ENCODE data around the gene LNPEP.

Gene LNPEP

DNA sequence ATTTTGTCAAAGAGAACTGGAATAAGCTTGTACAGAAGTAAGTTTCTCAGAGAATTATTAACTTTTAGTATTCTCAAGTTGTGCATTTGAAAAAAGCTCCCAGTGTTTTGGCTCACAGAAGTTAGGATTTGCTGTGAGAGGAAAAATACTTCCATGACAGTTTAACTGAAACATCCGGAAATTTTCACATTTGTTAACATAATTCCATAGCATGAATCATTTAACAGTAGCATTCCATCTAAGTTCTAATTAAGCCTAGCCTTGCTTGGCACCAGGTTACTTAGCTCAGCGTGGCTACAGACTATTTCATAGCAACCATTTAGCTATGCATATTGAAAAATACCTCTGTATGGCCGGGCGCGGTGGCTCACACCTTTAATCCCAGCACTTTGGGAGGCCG, 90.8 kb downstream of the LNPEP start:
- Histone ChIP-seq H3K9ac (ENCODE audit: low read depth, low read length) (no peak overlapping the region), H3K4me1 (ENCODE audit: insufficient read depth, low read length) (peaks cover 4% of the 10 kb centered on the region; the same call in 1 of the 2 replicates), H3K79me2 (ENCODE audit: insufficient read depth, low read length) (no peaks in the 10 kb centered on the region), H3K36me3 (ENCODE audit: insufficient read depth, low read length) (peaks cover 88% of the 10 kb centered on the region), H2AFZ (ENCODE audit: low read depth, low read length) (no peak overlapping the region), H3K4me2 (ENCODE audit: insufficient read depth, low read length) (no peak overlapping the region), H4K20me1 (ENCODE audit: insufficient read depth, low read length) (no peaks in the 10 kb centered on the region), H3K9me3 (ENCODE audit: insufficient read depth, low read length, severe bottlenecking) (no peaks in the 10 kb centered on the region), H3K27me3 (ENCODE audit: insufficient read depth, low read length, poor library complexity) (no peaks in the 10 kb centered on the region), H3K4me3 (ENCODE audit: low read depth in 1 of 2, low read length in 2 of 2) (no peak overlapping the region), H3K27ac (ENCODE audit: low read length) (no peak overlapping the region)
- TF ChIP-seq, protein P1, sequence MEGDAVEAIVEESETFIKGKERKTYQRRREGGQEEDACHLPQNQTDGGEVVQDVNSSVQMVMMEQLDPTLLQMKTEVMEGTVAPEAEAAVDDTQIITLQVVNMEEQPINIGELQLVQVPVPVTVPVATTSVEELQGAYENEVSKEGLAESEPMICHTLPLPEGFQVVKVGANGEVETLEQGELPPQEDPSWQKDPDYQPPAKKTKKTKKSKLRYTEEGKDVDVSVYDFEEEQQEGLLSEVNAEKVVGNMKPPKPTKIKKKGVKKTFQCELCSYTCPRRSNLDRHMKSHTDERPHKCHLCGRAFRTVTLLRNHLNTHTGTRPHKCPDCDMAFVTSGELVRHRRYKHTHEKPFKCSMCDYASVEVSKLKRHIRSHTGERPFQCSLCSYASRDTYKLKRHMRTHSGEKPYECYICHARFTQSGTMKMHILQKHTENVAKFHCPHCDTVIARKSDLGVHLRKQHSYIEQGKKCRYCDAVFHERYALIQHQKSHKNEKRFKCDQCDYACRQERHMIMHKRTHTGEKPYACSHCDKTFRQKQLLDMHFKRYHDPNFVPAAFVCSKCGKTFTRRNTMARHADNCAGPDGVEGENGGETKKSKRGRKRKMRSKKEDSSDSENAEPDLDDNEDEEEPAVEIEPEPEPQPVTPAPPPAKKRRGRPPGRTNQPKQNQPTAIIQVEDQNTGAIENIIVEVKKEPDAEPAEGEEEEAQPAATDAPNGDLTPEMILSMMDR (IDR thresholded peaks at IDR 0.05; ENCODE audit: borderline replicate concordance, extremely low read depth, low read length, poor library complexity, severe bottlenecking): no peak
- TF ChIP-seq EZH2 (IDR thresholded peaks at IDR 0.05; ENCODE audit: borderline replicate concordance, low read depth, low read length, severe bottlenecking): no peak
- ATAC-seq (ENCODE audit: insufficient read depth, low read depth) (no peak), DNase-seq (no peak)

- no peak overlapping the region for H3K4me3 ChIP-seq (ENCODE audit: low read depth in 1 of 2, low read length in 2 of 2)
- H3K4me1 ChIP-seq (ENCODE audit: insufficient read depth, low read length): no peaks in the 10 kb centered on the region
- H3K79me2 ChIP-seq (ENCODE audit: insufficient read depth, low read length): no peaks in the 10 kb centered on the region
- no peak overlapping the region for H2AFZ ChIP-seq (ENCODE audit: low read depth, low read length)
- DNase-seq (no peak), ATAC-seq (ENCODE audit: insufficient read depth, low read depth) (no peak)
- no peaks in the 10 kb centered on the region for H3K9me3 ChIP-seq (ENCODE audit: insufficient read depth, low read length, severe bottlenecking)
- H3K27ac ChIP-seq (ENCODE audit: low read length): no peak overlapping the region
- no peak overlapping the region for H3K9ac ChIP-seq (ENCODE audit: low read depth, low read length)
- H3K36me3 ChIP-seq (ENCODE audit: insufficient read depth, low read length): peaks cover 33% of the 10 kb centered on the region
- H3K27me3 ChIP-seq (ENCODE audit: insufficient read depth, low read length, poor library complexity): no peaks in the 10 kb centered on the region
- no peaks in the 10 kb centered on the region for H4K20me1 ChIP-seq (ENCODE audit: insufficient read depth, low read length)
- TF ChIP-seq, protein P1 (IDR thresholded peaks at IDR 0.05; ENCODE audit: borderline replicate concordance, extremely low read depth, low read length, poor library complexity, severe bottlenecking): no peak
- no peak for TF ChIP-seq EZH2 (IDR thresholded peaks at IDR 0.05; ENCODE audit: borderline replicate concordance, low read depth, low read length, severe bottlenecking)
- H3K4me2 ChIP-seq (ENCODE audit: insufficient read depth, low read length): no peak overlapping the region
Measured at GRCh38 chr5:97037819-97038218, 101.9 kb downstream of the LNPEP start.

DNA sequence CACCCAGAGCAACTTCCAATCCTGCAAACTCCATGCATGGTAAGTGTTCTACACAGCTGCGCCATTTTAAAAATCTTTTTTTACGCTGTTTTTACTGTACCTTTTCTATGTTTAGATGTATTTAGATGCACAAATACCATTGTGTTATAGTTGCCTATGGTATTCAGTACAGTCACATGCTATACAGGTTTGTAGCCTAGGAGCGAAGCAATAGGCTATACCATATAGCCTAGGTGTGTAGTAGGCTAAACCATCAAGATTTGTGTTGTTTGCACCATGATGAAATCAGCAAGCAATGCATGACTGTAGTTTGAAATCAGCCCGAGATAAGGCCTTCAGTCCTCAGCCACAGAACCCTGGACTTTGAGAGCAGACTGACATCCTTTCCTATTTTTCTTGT, 105.4 kb downstream of the LNPEP start:
- Histone ChIP-seq H3K4me1 (ENCODE audit: insufficient read depth, low read length) (peaks cover 2% of the 10 kb centered on the region; the same call in 1 of the 2 replicates), H3K36me3 (ENCODE audit: insufficient read depth, low read length) (peaks cover 14% of the 10 kb centered on the region), H3K9me3 (ENCODE audit: insufficient read depth, low read length, severe bottlenecking) (no peaks in the 10 kb centered on the region), H3K9ac (ENCODE audit: low read depth, low read length) (no peak overlapping the region), H3K4me2 (ENCODE audit: insufficient read depth, low read length) (no peak overlapping the region), H4K20me1 (ENCODE audit: insufficient read depth, low read length) (no peaks in the 10 kb centered on the region), H3K4me3 (ENCODE audit: low read depth in 1 of 2, low read length in 2 of 2) (no peak overlapping the region), H2AFZ (ENCODE audit: low read depth, low read length) (no peak overlapping the region), H3K27ac (ENCODE audit: low read length) (no peak overlapping the region), H3K27me3 (ENCODE audit: insufficient read depth, low read length, poor library complexity) (no peaks in the 10 kb centered on the region), H3K79me2 (ENCODE audit: insufficient read depth, low read length) (no peaks in the 10 kb centered on the region)
- ATAC-seq (ENCODE audit: insufficient read depth, low read depth) (no peak), DNase-seq (no peak)
- no peak for TF ChIP-seq EZH2 (IDR thresholded peaks at IDR 0.05; ENCODE audit: borderline replicate concordance, low read depth, low read length, severe bottlenecking)
- TF ChIP-seq, protein P1 (IDR thresholded peaks at IDR 0.05; ENCODE audit: borderline replicate concordance, extremely low read depth, low read length, poor library complexity, severe bottlenecking): no peak

DNA sequence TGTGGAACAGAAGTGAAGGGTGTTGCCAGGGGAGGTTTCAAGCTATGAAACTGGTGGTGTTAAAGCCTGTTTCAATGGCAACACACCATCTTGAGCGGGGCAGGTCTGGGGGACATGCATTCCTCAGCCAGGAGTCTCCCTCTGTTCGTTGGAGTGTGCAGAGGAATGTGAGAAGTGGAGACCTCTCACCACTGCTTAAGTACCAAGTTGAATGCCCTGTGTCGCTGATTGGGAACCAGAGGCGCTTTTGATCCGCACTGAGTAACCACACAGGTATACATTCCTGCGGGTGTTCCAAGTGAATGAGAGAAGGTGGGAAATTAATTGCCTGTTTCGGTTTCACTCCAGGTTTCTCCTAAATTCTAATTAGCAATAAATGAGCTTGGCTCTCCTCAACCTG, 107.1 kb downstream of the LNPEP start:
- Histone ChIP-seq H4K20me1 (ENCODE audit: insufficient read depth, low read length) (no peaks in the 10 kb centered on the region), H3K4me1 (ENCODE audit: insufficient read depth, low read length) (peaks cover 3% of the 10 kb centered on the region; the same call in 1 of the 2 replicates), H3K27ac (ENCODE audit: low read length) (no peak overlapping the region), H3K27me3 (ENCODE audit: insufficient read depth, low read length, poor library complexity) (no peaks in the 10 kb centered on the region), H3K36me3 (ENCODE audit: insufficient read depth, low read length) (0 out of 2 replicates have a peak, but pooled peaks cover under 1% of the 10 kb centered on the region), H2AFZ (ENCODE audit: low read depth, low read length) (no peak overlapping the region), H3K9ac (ENCODE audit: low read depth, low read length) (no peak overlapping the region), H3K4me3 (ENCODE audit: low read depth in 1 of 2, low read length in 2 of 2) (no peak overlapping the region), H3K79me2 (ENCODE audit: insufficient read depth, low read length) (no peaks in the 10 kb centered on the region), H3K4me2 (ENCODE audit: insufficient read depth, low read length) (no peak overlapping the region), H3K9me3 (ENCODE audit: insufficient read depth, low read length, severe bottlenecking) (no peaks in the 10 kb centered on the region)
- TF ChIP-seq, protein P1 (IDR thresholded peaks at IDR 0.05; ENCODE audit: borderline replicate concordance, extremely low read depth, low read length, poor library complexity, severe bottlenecking): no peak
- TF ChIP-seq EZH2 (IDR thresholded peaks at IDR 0.05; ENCODE audit: borderline replicate concordance, low read depth, low read length, severe bottlenecking): no peak
- ATAC-seq (ENCODE audit: insufficient read depth, low read depth): no peak
- DNase-seq: no peak
